Endothelial cell (in vitro differentiated cells): Measurements from ENCODE around the gene DDX10. TPM values are rescaled to one million over a fixed set of nuclear protein-coding genes. Genes with fewer than 3 reads are reported as not detected.
A peak's percentile ranks its signal among the peaks of the same experiment; 100 is the strongest.
"Not testable (repeated sequence)": the region's sequence is repeated elsewhere in the genome, so short reads cannot be mapped to it uniquely, and the experiment has no call there.

ENCODE experiments used
- DNase-seq: peaks from one replicate; pipeline ENCODE4 v3.0.0; 2021; ENCODE audit warnings: low spot score
- H3K27ac Mint-ChIP-seq: one replicate; pipeline ENCODE4 v1.8.0; 2021; ENCODE audit warnings: mixed read lengths, inconsistent platforms; ENCODE audit not compliant: unreplicated experiment
- H3K27me3 Mint-ChIP-seq: one replicate; pipeline ENCODE4 v1.8.0; 2021; ENCODE audit warnings: mild to moderate bottlenecking, moderate library complexity, mixed read lengths, inconsistent platforms; ENCODE audit not compliant: unreplicated experiment
- H3K36me3 Mint-ChIP-seq: one replicate; pipeline ENCODE4 v1.8.0; 2021; ENCODE audit warnings: mild to moderate bottlenecking, low read depth, mixed read lengths, inconsistent platforms; ENCODE audit not compliant: unreplicated experiment
- H3K4me1 Mint-ChIP-seq: one replicate; pipeline ENCODE4 v1.8.0; 2021; ENCODE audit warnings: mild to moderate bottlenecking, mixed read lengths, inconsistent platforms; ENCODE audit not compliant: unreplicated experiment
- H3K4me3 Mint-ChIP-seq: one replicate; pipeline ENCODE4 v1.8.0; 2021; ENCODE audit warnings: mild to moderate bottlenecking, mixed read lengths, inconsistent platforms; ENCODE audit not compliant: unreplicated experiment
- H3K9me3 Mint-ChIP-seq: one replicate; pipeline ENCODE4 v1.8.0; 2021; ENCODE audit warnings: mixed read lengths, inconsistent platforms; ENCODE audit not compliant: unreplicated experiment
- total RNA-seq: library from RNA; stranded (reverse); fragmentation: NEBNext Ultra II Directional; extraction: Animal tissue kit (Norgen Biotek cat#: 25700); gene quantifications from one replicate; pipeline ENCODE4 v1.2.1, GENCODE V29; 2021; ENCODE audit not compliant: unreplicated experiment
- TF ChIP-seq, protein P1 (sequence below): fragments of 200-600 bp; sonication (generic); IDR thresholded peaks from one replicate; pipeline ENCODE4 v1.5.0; 2021; ENCODE audit warnings: antibody characterized with exemption; ENCODE audit not compliant: unreplicated experiment

Gene DDX10
- total RNA-seq, 1 donor from 2014 or later, result 20.9 TPM

DNA sequence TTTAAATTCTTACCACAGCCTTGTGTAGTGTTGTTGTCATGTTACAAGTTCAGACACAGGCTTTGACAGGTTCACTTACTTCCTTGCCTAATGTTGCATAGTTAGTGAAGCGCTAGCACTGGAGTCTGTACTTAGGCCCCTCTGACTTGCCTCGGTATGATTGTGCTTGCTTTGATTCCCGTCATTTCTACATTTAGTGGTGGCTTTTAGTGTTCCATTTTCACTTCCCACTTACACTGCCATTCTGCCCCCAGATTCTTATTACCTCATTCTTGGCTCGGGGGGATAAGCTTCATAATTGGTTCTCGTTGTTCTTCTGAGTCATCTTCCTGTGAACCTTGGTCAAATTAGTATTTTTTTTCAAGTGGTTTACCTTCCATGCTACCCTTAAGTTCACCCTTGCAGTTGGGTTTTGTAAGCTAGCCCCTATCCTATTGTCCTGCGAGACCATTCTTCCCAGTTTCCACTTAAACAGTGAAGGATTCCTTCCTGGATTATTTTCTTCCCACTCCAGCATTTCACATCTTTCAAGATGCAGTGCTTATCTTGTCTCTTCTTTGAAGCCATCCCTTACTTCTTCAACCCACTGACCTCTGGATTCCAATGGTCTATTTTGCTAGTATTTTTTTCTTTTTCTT is 68.7 kb downstream of the DDX10 start:
- Mint-ChIP-seq H3K27ac (peak overlapping the region; percentile 0), H3K36me3 (no peaks in the 10 kb centered on the region), H3K27me3 (no peaks in the 10 kb centered on the region), H3K4me3 (no peak overlapping the region), H3K9me3 (no peaks in the 10 kb centered on the region), H3K4me1 (peaks cover 21% of the 10 kb centered on the region)
- TF ChIP-seq, protein P1, sequence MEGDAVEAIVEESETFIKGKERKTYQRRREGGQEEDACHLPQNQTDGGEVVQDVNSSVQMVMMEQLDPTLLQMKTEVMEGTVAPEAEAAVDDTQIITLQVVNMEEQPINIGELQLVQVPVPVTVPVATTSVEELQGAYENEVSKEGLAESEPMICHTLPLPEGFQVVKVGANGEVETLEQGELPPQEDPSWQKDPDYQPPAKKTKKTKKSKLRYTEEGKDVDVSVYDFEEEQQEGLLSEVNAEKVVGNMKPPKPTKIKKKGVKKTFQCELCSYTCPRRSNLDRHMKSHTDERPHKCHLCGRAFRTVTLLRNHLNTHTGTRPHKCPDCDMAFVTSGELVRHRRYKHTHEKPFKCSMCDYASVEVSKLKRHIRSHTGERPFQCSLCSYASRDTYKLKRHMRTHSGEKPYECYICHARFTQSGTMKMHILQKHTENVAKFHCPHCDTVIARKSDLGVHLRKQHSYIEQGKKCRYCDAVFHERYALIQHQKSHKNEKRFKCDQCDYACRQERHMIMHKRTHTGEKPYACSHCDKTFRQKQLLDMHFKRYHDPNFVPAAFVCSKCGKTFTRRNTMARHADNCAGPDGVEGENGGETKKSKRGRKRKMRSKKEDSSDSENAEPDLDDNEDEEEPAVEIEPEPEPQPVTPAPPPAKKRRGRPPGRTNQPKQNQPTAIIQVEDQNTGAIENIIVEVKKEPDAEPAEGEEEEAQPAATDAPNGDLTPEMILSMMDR, result no peak
- DNase-seq, result no peak

- H3K9me3 Mint-ChIP-seq, result no peaks in the 10 kb centered on the region
- TF ChIP-seq, protein P1, result no peak
- peaks cover 16% of the 10 kb centered on the region for H3K4me1 Mint-ChIP-seq
- no peak for DNase-seq
- H3K36me3 Mint-ChIP-seq, result no peaks in the 10 kb centered on the region
- no peak overlapping the region for H3K27ac Mint-ChIP-seq
- H3K4me3 Mint-ChIP-seq, result no peak overlapping the region
- no peaks in the 10 kb centered on the region for H3K27me3 Mint-ChIP-seq
These were observed 69.4 kb downstream of the DDX10 start for GRCh38 chr11:108734283-108734682.

GRCh38 chr11:108734956-108735559 is 70.2 kb downstream of the DDX10 start:
- no peaks in the 10 kb centered on the region for H3K27me3 Mint-ChIP-seq
- H3K9me3 Mint-ChIP-seq, result no peaks in the 10 kb centered on the region
- no peak for DNase-seq
- H3K4me3 Mint-ChIP-seq, result no peak overlapping the region
- peaks cover 1% of the 10 kb centered on the region for H3K36me3 Mint-ChIP-seq
- TF ChIP-seq, protein P1, result peak; percentile 64
- H3K27ac Mint-ChIP-seq, result no peak overlapping the region
- H3K4me1 Mint-ChIP-seq, result peaks cover 13% of the 10 kb centered on the region

DNA sequence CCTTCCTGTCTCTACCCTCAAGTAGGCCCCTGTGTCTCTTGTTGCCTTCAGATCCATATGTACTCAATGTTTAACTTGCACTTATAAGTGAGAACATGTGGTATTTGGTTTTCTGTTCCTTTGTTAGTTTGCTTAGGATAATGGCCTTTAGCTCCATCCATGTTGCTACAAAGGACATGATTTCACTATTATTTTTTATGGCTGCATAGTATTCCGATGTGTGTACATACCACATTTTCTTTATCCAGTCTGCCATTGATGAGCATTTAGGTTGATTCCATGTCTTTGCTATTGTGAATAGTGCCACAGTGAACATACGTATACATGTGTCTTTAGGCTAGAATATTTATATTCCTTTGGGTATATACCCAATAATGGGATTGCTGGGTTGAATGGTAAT is 75.3 kb downstream of the DDX10 start:
- not testable (repeated sequence) for H3K27me3 Mint-ChIP-seq, DNase-seq, H3K4me3 Mint-ChIP-seq, H3K27ac Mint-ChIP-seq, H3K9me3 Mint-ChIP-seq, H3K4me1 Mint-ChIP-seq
- H3K36me3 Mint-ChIP-seq, result peaks cover 16% of the 10 kb centered on the region

DNA sequence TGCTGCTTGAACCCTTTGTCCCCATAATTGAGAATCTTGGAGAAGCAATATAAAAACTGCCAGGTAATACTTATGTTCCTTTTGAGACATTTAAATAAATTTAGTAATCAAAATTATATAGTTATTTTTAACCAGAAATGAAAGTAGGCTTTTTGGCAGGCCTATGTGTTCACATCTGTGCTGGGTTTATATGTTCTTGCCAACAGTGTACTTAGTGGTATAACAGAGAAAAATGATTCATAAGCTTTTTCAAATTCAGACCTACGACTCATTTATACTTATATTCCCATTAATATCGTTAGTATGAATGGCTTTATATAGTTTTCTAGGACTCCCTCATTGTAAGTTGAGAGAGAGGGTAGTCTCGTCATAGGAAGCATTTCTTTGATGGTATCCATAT is 79.0 kb downstream of the DDX10 start:
- Mint-ChIP-seq H3K4me3 (no peak overlapping the region), H3K9me3 (peaks cover 6% of the 10 kb centered on the region), H3K36me3 (peaks cover 16% of the 10 kb centered on the region), H3K4me1 (no peaks in the 10 kb centered on the region), H3K27me3 (no peaks in the 10 kb centered on the region), H3K27ac (no peak overlapping the region)
- TF ChIP-seq, protein P1, result no peak
- DNase-seq, result no peak
